Smooth muscle cell (in vitro differentiated cells): ENCODE measurements around the gene S100A4. TPM values are rescaled to one million over a fixed set of nuclear protein-coding genes. Genes with fewer than 3 reads are reported as not detected.

ENCODE experiments used
- DNase-seq: peaks from one replicate; lab custom pipeline; 2025; ENCODE audit not compliant: unreplicated experiment; lab: John Stamatoyannopoulos, UW
- H2AFZ ChIP-seq: fragments of 200-600 bp; sonication (generic); 2 replicates; pipeline ENCODE4 v1.6.0; 2016; ENCODE audit warnings: antibody characterized with exemption, low read depth, mild to moderate bottlenecking
- H3F3A ChIP-seq: fragments of 200-600 bp; sonication (generic); 2 replicates; pipeline ENCODE4 v1.6.0; 2017; ENCODE audit warnings: antibody characterized with exemption, low read depth
- H3K27ac ChIP-seq: fragments of 200-600 bp; sonication (generic); 2 replicates; pipeline ENCODE4 v1.5.1; 2016; ENCODE audit warnings: low read depth, mild to moderate bottlenecking
- H3K27me3 ChIP-seq: fragments of 200-600 bp; sonication (generic); 2 replicates; pipeline ENCODE4 v1.6.1; 2016; ENCODE audit warnings: low read depth, mild to moderate bottlenecking
- H3K36me3 ChIP-seq: fragments of 200-600 bp; sonication (generic); 2 replicates; pipeline ENCODE4 v1.5.1; 2016; ENCODE audit warnings: low read depth
- H3K4me1 ChIP-seq: fragments of 200-600 bp; sonication (generic); 2 replicates; pipeline ENCODE4 v1.5.1; 2016; ENCODE audit warnings: low read depth
- H3K4me2 ChIP-seq: fragments of 200-600 bp; sonication (generic); 2 replicates; pipeline ENCODE4 v1.6.0; 2016; ENCODE audit warnings: mild to moderate bottlenecking
- H3K4me3 ChIP-seq: fragments of 200-600 bp; sonication (generic); 2 replicates; pipeline ENCODE4 v1.5.1; 2016; ENCODE audit warnings: mild to moderate bottlenecking
- H3K79me2 ChIP-seq: fragments of 200-600 bp; sonication (generic); 2 replicates; pipeline ENCODE4 v1.6.0; 2016; ENCODE audit warnings: low read depth, mild to moderate bottlenecking
- H3K9ac ChIP-seq: fragments of 200-600 bp; sonication (generic); 2 replicates; pipeline ENCODE4 v1.6.0; 2016; ENCODE audit warnings: low read depth
- H3K9me3 ChIP-seq: fragments of 200-600 bp; sonication (generic); replicated peaks from 2 replicates; pipeline ENCODE4 v1.5.1; 2016; ENCODE audit warnings: low read depth
- H4K20me1 ChIP-seq: fragments of 200-600 bp; sonication (generic); 2 replicates; pipeline ENCODE4 v1.6.0; 2016; ENCODE audit warnings: low read depth
- CTCF ChIP-seq: fragments of 200-600 bp; sonication (generic); IDR thresholded peaks from 2 replicates; pipeline ENCODE4 v1.5.1; 2017; ENCODE audit warnings: borderline replicate concordance, mild to moderate bottlenecking, antibody characterized with exemption; ENCODE audit not compliant: insufficient read depth, poor library complexity, severe bottlenecking
- WGBS: methylation state at CpG from one replicate; pipeline ENCODE4 v1.1.7; 2016; ENCODE audit warnings: low lambda C conversion rate; 5-methylcytosine and 5-hydroxymethylcytosine counted together
- polyA plus RNA-seq: library from polyadenylated mRNA; unstranded; fragments of >200 nt; fragmentation: Nextera tagmentation; extraction: Ambion mirVana; gene quantifications from 2 replicates; pipeline ENCODE4 v1.2.1, GENCODE V29; 2016
- total RNA-seq: library from RNA; depleted of rRNA; stranded (reverse); fragments of >200 nt; gene quantifications from 2 replicates; pipeline ENCODE4 v1.2.3, GENCODE V29; 2014

The S100A4 gene
- total and polyA plus RNA-seq, 2 experiments from 2014 or later: 1,222 to 1,802 TPM

- no peak for DNase-seq
- Histone ChIP-seq H4K20me1 (no peaks in the 10 kb centered on the region), H3K9me3 (no peaks in the 10 kb centered on the region), H3K4me3 (no peak within 1 kb of the TSS), H3K4me1 (peaks cover 22% of the 10 kb centered on the region), H3K4me2 (peak within 1 kb of the TSS; percentile 84), H2AFZ (no peak within 1 kb of the TSS), H3F3A (peaks cover 18% of the 10 kb centered on the region), H3K9ac (no peak within 1 kb of the TSS), H3K27ac (peak within 1 kb of the TSS; percentile 93), H3K36me3 (no peaks in the 10 kb centered on the region), H3K79me2 (no peaks in the 10 kb centered on the region), H3K27me3 (no peaks in the 10 kb centered on the region)
- TF ChIP-seq CTCF: no peak
- 75% methylated on average over 11 of the region's 11 CpGs for WGBS
Measured at GRCh38 chr1:153540394-153541361, 4.9 kb downstream of the S100A4 start, which contains the start of gene S100A5. S100A5 (minus strand) TSS chr1:153540934; CDS start chr1:153540191, 743 bp downstream.

DNA sequence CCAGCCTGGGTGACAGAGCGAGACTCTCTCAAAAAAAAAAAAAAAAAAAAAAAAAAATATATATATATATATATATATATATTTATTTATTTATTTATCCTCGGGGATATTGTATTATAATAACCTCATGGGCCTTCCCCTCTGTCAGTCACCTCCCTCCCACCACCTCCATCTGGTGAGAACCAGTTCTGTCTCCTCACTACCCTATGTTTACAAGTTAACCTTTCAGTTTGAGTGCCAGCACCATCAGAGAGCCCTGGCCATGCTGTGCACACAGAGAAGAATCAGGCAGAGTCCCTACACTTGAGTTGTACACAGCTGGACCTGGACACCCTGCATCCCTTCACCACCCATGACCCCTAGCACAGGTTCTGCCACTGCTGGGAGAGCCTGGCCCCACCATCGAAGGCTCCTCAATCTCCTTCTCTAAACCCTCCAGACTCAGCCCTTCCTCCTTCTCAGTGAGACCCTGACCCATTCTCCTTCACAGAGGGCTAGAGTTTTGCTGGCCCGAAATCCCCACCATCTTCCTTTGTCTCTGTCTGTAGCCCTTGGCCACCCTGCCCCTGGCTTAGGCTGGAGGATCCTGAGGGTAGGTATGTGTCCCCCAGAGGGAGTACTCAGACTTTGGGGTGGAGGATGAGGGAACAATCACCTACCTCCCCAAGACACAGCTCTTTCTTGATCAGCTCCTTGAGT lies 6.1 kb downstream of the S100A4 start:
- no peak overlapping the region for H3K4me2 ChIP-seq
- no peaks in the 10 kb centered on the region for H3K36me3 ChIP-seq
- peaks cover 9% of the 10 kb centered on the region for H3K79me2 ChIP-seq
- H3K9ac ChIP-seq: no peak overlapping the region
- WGBS: 93% methylated on average over 3 of the region's 4 CpGs
- DNase-seq: no peak
- no peaks in the 10 kb centered on the region for H3K27me3 ChIP-seq
- H2AFZ ChIP-seq: no peak overlapping the region
- peaks cover 23% of the 10 kb centered on the region for H3F3A ChIP-seq
- H3K27ac ChIP-seq: peak overlapping the region; percentile 93
- no peaks in the 10 kb centered on the region for H3K9me3 ChIP-seq
- H4K20me1 ChIP-seq: peaks cover 5% of the 10 kb centered on the region
- H3K4me1 ChIP-seq: peaks cover 13% of the 10 kb centered on the region
- no peak overlapping the region for H3K4me3 ChIP-seq
- TF ChIP-seq CTCF: no peak

DNA sequence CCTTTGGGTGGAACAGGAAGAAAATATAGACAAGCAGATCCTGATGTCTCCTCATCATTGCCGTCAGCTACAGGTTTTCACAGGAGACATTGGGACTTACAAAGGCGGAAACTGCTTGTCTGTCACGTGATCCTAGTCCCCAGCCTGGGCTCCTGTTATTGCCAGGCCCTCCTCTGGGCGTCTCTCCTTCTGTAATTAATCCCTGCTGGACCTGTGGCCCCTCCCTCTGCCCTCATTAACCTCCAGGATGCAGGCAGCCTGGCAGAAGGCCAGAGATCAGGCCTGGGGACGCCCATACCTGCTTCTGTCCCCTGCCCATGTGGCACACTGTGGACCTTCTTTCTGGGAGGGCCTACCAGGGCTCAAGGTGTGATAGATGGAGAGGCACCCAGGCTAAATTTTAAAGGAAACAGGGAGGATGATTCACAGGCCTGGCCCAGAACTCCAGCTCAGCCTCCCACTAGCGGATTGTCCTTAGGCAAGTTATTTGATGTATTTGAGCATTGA lies 7.2 kb downstream of the S100A4 start:
- Histone ChIP-seq H3K4me2 (no peak overlapping the region), H3K9ac (no peak overlapping the region), H4K20me1 (peaks cover 6% of the 10 kb centered on the region), H2AFZ (no peak overlapping the region), H3K4me1 (peaks cover 14% of the 10 kb centered on the region), H3K4me3 (no peak overlapping the region), H3K79me2 (peaks cover 10% of the 10 kb centered on the region), H3K36me3 (no peaks in the 10 kb centered on the region), H3K9me3 (no peaks in the 10 kb centered on the region), H3K27ac (peak overlapping the region; percentile 41), H3K27me3 (no peaks in the 10 kb centered on the region), H3F3A (peaks cover 18% of the 10 kb centered on the region)
- no peak for TF ChIP-seq CTCF
- 45% methylated on average over 6 of the region's 6 CpGs for WGBS
- DNase-seq: no peak
